ENCODE measurements around the gene TGFBR3.

DNA sequence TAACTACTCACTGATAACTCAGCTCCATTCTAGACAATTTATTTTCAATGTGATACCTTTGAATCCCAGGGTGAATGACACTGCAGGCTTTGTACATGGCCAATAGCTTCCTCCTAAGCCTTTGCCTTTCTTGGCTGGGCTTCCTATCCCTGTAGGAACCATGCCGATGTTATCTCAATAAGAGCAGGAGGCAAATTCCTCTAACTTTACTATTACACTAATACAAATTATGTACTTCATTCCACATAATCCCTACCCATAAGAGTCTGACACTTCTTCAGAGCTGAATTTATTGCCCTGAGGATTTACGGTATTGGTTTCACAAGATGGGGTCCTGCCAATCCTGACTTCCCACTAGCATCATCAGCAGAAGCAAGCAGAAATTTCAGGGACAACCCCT is 14.0 kb downstream of the TGFBR3 start:
- TF ChIP-seq CTCF (IDR thresholded peaks at IDR 0.05), result no peak
- TF ChIP-seq POLR2A (IDR thresholded peaks at IDR 0.05), result no peak
